Measurements from ENCODE around the gene PPP6R2.

PPP6R2 gene

GRCh38 chr22:50437511-50438304, 94.6 kb downstream of the PPP6R2 start:
- no peak for DNase-seq
- in situ Hi-C loops (cut with HindIII; ENCODE audit: low pct_ligation_motif_present, low pct_unique_long_range_greater_than_20kb, low sequenced_read_pairs): no loop called here

- DNase-seq: no peak
- in situ Hi-C loops (cut with HindIII; ENCODE audit: low pct_ligation_motif_present, low pct_unique_long_range_greater_than_20kb, low sequenced_read_pairs): no loop called here
Measured at GRCh38 chr22:50438305-50439275, 95.5 kb downstream of the PPP6R2 start.

GRCh38 chr22:50439314-50439870, 96.3 kb downstream of the PPP6R2 start:
- in situ Hi-C loops (cut with HindIII; ENCODE audit: low pct_ligation_motif_present, low pct_unique_long_range_greater_than_20kb, low sequenced_read_pairs): no loop called here

GRCh38 chr22:50439871-50440331, 96.8 kb downstream of the PPP6R2 start:
- in situ Hi-C loops (cut with HindIII; ENCODE audit: low pct_ligation_motif_present, low pct_unique_long_range_greater_than_20kb, low sequenced_read_pairs): no loop called here

More at GRCh38 chr22:50439314-50439870, 96.3 kb downstream of the PPP6R2 start:
- no peak for DNase-seq

GRCh38 chr22:50440544-50441249, 97.6 kb downstream of the PPP6R2 start:
- no peak for DNase-seq
- in situ Hi-C loops (cut with HindIII; ENCODE audit: low pct_ligation_motif_present, low pct_unique_long_range_greater_than_20kb, low sequenced_read_pairs): no loop called here

More at GRCh38 chr22:50439871-50440331, 96.8 kb downstream of the PPP6R2 start:
- DNase-seq: no peak

DNA sequence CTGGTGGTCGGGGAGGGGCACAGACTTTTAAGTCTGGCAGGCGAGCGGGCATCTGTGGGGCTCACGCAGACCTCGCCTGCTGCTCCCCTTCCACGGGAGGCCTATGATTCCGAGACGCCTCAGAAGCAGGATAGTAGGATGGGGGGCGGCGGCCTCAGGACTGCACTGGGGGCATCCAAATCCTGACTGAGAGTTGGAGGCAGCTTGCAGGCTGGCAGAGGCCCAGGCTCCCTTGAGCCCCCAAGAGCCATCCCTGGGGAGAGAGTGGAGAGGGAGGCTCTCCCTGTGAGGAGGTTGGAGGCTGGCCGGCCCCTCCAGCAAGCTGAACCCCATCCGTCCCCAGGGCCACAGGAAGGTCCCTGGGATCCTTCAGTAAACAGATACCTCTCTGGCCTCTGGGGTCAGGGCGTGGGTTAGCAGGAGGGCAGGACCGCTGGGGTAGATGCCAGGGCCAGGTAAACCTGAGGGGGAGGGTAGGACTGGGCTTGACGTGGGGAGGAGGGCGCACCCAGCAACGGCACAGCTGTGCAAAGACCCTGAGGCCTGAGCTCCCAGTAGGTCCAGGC, 98.4 kb downstream of the PPP6R2 start:
- DNase-seq: no peak
- in situ Hi-C loops (cut with HindIII; ENCODE audit: low pct_ligation_motif_present, low pct_unique_long_range_greater_than_20kb, low sequenced_read_pairs): no loop called here

DNA sequence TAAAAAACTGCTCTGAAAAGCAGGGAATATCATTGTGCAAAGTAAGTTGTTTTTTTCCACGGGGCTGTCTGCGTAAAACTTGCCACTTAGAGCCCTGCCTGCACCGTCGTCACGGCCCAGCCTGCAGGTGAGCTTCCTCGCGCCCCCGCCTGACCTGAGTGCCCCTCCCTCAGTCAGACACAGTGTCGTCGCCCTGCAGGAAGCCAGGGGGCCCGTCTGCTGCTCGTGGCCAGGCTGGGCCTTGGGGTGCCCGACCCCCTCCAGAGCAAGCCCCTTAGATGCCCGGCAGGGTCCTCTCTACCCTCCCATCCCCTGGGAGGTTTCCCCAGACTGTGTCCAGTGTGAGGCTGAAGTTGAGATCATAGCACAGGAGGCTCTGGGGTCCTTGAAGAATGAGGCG, 100.1 kb downstream of the PPP6R2 start:
- no peak for DNase-seq
- in situ Hi-C loops (cut with HindIII; ENCODE audit: low pct_ligation_motif_present, low pct_unique_long_range_greater_than_20kb, low sequenced_read_pairs): no loop called here

DNA sequence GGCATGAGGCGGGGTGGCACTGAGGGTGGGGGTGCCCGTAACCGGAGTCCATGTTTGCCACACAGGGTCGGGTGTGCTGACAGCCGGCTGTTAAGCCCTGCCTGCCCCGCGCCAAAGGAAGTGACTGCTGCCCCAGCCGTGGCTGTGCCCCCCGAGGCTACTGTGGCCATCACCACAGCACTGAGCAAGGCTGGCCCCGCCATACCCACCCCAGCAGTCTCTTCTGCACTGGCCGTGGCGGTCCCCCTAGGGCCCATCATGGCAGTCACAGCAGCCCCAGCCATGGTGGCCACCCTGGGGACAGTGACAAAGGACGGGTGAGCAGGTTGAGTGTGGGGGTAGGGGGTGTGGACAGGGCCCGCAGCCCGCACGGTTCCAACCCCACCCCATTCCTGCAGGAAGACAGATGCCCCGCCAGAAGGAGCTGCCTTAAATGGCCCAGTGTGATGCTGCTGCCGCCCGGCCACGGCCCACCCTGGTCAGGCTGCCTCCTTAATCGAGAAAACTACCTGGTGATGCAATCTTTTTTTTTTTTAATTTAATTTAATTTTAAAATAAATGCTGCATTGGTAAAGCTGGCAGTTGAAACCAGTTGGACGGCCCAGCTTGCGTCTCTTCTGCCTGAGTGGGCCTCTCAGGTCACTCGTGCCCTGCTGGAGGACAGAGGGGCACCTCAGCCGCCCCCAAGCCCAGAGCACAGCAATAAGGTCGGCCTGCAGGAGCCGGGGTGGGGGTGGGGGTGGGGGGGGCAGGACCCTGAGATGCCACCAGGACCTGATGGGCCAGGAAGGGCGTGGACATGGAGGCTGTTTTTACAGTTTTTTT, 100.9 kb downstream of the PPP6R2 start:
- in situ Hi-C loops (cut with HindIII; ENCODE audit: low pct_ligation_motif_present, low pct_unique_long_range_greater_than_20kb, low sequenced_read_pairs): no loop called here
- DNase-seq: no peak

GRCh38 chr22:50444663-50445062, 101.5 kb downstream of the PPP6R2 start:
- in situ Hi-C loops (cut with HindIII; ENCODE audit: low pct_ligation_motif_present, low pct_unique_long_range_greater_than_20kb, low sequenced_read_pairs): no loop called here
- DNase-seq: peak; percentile 58

GRCh38 chr22:50445071-50445879, 102.1 kb downstream of the PPP6R2 start:
- in situ Hi-C loops (cut with HindIII; ENCODE audit: low pct_ligation_motif_present, low pct_unique_long_range_greater_than_20kb, low sequenced_read_pairs): no loop called here
- no peak for DNase-seq

GRCh38 chr22:50445880-50446707, 103.0 kb downstream of the PPP6R2 start:
- no peak for DNase-seq
- in situ Hi-C loops (cut with HindIII; ENCODE audit: low pct_ligation_motif_present, low pct_unique_long_range_greater_than_20kb, low sequenced_read_pairs): no loop called here

DNA sequence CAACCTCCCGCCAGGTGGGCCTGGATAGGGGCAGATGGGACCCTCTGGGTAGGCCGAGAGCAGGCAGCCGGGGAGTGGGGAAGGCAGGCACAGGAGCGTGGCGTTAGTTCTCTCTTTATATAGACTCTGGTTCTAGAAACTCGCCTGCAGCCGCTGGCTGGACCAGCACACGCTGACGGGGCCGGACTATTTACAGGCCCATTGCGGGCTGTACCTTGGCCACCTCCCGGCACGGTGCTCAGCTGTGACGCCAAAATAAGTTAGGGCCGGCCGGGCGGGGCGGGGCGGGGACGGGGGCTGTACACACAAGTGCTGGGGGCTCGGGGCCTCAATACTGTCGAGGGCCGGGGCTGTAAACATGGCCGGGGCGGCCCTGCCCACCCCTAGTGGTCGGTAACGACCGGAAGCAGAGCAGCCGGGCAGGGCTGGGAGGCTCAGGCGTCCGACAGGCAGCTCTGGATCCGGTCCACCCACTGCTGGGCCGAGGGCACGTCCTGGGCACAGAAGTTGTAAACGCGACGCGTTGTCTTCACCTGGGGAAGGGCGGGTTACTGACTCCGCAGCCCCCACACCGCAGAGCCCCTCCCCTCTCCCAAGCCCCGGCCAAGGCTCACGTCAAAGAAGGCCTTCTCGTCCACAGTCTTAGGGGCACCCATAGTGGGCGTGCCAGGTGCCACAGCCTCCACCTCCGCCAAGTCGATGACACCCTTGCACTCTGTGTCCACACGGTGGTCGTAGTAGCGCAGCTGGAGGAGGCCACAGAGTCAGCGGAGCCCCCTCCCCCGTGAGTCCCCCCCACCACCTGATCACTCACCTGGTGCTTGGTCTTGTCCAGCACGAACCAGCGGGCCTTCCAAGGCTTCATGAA, 103.8 kb downstream of the PPP6R2 start:
- in situ Hi-C loops (cut with HindIII; ENCODE audit: low pct_ligation_motif_present, low pct_unique_long_range_greater_than_20kb, low sequenced_read_pairs): no loop called here
- DNase-seq: no peak

DNA sequence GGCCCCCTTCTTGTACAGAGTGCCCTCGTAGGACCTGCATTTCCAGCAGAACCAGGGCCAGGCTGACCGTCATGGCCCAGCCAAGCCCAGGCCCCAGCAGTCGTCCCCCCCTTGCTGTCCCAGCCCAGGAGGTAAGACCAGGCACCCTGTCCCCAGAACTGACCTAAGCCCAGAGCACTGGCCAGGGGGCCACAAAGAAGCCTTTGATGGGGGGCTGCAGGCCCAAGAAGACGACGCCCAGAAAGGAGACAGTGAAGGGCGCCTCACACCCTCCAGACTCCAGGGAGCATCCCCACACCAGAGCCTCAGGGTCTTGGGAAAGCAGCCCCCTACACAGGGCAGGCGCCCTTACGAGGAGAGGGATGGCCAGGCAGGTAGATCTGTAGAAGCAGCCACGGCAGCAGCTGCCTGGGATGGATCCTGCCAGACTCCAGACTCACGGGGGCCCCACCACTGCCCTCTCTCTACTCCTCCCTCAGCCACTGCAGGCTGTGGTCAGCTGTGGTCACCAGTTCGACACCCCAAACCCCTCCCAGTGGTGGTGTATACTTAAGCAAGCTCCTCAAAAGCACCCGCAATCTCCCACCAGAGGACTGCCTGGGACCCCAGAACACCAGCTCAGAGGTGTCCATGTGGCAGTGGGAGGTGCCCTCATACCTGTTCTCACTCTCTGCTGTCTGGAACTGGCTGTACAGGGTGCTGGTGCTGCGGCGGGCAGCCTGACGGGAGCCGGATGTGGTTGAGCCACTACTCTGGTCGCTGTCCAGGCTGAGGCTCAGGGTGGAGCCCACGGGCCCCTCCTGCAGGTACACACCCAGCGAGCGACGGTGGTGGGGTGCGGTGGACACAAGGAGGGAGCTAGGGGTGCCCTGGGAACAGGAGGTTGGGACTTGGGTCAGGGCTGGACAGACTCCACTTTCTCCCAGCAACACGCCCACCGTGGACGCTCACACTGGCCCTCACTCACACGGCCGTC, 104.7 kb downstream of the PPP6R2 start:
- no peak for DNase-seq
- in situ Hi-C loops (cut with HindIII; ENCODE audit: low pct_ligation_motif_present, low pct_unique_long_range_greater_than_20kb, low sequenced_read_pairs): no loop called here

DNA sequence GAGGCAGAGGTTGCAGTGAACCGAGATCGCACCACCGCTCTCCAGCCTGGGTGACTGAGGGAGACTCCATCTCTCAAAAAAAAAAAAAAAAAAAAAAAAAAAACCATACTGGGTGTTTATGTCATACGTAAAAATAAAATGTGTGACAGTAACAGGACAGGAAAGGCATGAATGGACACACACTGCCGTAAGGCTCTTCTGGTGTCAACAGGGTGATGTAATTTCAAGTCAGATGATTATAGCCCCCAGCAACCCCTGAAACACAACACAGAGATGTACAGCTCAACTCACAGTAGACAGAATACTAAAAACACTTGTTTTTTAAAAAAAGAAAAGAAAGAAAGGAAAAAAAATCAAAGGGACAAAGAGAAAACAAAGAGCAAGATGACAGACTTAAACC, 109.5 kb downstream of the PPP6R2 start:
- DNase-seq: no peak
- in situ Hi-C loops (cut with HindIII; ENCODE audit: low pct_ligation_motif_present, low pct_unique_long_range_greater_than_20kb, low sequenced_read_pairs): no loop called here

Data from ACHN (cell line).